C4-2B (cell line): ENCODE results near the gene SLC12A9.
"Not testable (repeated sequence)": the region's sequence is repeated elsewhere in the genome, so short reads cannot be mapped to it uniquely, and the experiment has no call there.

Experiments used
- H3K27ac ChIP-seq: fragments of 450-650 bp; 2 replicates; pipeline ENCODE4 v1.5.1; 2017
- ZFX ChIP-seq: fragments of 450-650 bp; IDR thresholded peaks from 2 replicates; pipeline ENCODE4 v1.6.1; 2017
- TF ChIP-seq, protein P1 (sequence below): fragments of 450-650 bp; conservative IDR thresholded peaks from 2 replicates; pipeline ENCODE4 v1.5.1; 2017; ENCODE audit warnings: mild to moderate bottlenecking

SLC12A9 gene, protein sequence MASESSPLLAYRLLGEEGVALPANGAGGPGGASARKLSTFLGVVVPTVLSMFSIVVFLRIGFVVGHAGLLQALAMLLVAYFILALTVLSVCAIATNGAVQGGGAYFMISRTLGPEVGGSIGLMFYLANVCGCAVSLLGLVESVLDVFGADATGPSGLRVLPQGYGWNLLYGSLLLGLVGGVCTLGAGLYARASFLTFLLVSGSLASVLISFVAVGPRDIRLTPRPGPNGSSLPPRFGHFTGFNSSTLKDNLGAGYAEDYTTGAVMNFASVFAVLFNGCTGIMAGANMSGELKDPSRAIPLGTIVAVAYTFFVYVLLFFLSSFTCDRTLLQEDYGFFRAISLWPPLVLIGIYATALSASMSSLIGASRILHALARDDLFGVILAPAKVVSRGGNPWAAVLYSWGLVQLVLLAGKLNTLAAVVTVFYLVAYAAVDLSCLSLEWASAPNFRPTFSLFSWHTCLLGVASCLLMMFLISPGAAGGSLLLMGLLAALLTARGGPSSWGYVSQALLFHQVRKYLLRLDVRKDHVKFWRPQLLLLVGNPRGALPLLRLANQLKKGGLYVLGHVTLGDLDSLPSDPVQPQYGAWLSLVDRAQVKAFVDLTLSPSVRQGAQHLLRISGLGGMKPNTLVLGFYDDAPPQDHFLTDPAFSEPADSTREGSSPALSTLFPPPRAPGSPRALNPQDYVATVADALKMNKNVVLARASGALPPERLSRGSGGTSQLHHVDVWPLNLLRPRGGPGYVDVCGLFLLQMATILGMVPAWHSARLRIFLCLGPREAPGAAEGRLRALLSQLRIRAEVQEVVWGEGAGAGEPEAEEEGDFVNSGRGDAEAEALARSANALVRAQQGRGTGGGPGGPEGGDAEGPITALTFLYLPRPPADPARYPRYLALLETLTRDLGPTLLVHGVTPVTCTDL

DNA sequence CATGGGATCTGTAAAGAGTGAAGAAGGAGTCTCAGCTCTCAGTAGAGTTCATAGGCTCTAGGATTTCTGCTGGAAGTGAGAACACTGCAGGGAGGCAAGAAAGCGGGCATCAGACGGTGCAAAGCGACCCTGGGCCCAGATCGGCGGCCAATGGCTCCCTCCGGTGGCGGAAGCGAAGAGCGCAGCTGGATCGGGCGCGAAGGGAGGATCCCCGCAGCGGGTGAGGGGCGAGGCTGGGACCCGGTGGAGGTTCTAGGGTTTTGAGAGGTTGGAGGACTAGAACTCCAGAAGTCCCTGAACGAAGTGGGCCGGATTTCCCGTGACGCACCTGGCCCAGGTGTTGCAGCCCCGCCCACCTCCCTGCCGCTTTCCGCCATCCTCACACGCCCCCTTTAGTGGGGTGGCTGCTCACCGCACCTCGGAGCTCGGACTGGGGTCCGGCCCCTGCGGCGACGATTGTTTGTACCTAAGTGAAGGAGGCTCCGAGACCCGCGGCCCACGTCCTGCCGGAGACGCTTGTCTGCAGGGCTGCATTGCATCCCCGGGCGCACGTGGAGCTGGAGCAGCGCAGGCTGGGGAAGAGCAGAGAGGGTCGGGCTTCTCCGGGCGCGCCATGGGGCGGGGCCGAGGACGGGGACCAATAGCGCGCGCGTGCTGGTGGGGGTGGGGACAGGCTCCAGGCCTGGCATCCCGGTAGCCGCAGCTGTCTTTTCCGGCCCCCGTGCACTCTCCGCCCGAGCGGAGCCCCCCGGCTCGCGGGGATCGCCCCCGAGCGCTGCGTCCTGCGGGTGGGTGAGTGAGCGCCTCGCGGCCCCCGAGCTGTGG lies at the start of gene SLC12A9:
Gene SLC12A9, plus strand, starts transcription at position 666 of the 825 bp plus-strand sequence. CDS start 1,485 bp downstream, outside the sequence.
- H3K27ac ChIP-seq = peak within 1 kb of the TSS; percentile 71
- TF ChIP-seq, protein P1, sequence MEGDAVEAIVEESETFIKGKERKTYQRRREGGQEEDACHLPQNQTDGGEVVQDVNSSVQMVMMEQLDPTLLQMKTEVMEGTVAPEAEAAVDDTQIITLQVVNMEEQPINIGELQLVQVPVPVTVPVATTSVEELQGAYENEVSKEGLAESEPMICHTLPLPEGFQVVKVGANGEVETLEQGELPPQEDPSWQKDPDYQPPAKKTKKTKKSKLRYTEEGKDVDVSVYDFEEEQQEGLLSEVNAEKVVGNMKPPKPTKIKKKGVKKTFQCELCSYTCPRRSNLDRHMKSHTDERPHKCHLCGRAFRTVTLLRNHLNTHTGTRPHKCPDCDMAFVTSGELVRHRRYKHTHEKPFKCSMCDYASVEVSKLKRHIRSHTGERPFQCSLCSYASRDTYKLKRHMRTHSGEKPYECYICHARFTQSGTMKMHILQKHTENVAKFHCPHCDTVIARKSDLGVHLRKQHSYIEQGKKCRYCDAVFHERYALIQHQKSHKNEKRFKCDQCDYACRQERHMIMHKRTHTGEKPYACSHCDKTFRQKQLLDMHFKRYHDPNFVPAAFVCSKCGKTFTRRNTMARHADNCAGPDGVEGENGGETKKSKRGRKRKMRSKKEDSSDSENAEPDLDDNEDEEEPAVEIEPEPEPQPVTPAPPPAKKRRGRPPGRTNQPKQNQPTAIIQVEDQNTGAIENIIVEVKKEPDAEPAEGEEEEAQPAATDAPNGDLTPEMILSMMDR = peak; percentile 96
- peak; percentile 41; the same call in 1 of the 2 replicates for TF ChIP-seq ZFX

DNA sequence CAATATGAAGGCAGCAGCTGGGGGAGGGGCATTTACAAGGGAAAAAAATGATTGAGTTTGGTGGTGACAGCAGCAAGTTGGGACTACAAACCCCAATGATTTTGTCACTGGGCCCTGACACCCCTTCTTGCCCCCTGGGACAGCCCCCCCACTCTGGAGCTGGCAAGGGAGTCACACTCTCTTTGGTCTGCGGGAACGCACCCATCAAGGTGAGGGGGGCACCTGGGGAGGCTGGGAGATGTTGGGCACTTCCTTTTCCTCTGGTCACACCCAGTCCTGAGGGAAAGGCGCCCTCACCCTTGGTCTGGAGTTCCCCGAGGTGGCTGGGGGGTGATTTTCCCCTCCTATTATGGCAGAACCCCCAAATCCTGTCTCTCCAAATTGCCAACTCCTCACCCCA lies 49.6 kb upstream of the SLC12A9 start:
- TF ChIP-seq, protein P1 = no peak
- TF ChIP-seq ZFX = no peak
- H3K27ac ChIP-seq = no peak overlapping the region; the same call in 1 of the 2 replicates

DNA sequence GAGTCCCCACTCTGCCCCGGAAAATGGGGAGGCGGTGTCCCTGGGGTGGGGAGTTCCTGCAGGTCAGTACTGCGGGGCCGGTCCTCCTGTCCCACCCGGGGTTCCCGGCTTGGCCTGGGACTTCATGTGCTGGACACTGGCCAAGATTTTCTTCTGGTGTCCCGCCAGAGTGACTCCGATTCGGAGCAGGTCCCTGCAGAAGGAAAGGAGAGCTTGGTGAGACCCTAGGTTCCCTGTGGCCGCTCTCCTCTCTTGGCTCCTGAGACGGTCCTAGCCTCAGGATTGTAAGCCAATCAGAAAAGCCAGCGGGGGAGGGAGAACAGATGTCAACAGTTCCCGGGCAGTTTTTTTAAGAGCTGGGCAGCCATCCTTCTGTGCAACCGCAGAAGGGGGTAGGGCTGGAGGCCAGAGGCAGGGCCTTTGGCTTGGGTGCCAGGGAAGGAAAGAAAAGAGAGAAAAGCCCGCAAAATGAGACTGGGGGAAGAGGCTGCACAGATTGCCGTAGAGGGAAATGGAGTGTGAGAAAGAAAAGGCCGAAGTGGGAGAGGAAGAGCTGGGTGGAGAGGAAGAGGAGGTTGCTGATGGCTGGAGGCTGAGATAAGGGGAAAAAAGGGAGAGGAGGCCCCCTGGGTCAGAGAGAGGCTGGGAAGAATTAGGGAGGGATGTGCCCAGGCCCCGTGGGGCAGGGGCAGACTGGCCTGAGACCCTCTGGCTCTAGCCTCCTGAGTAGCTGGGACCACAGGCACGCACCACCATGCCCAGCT lies 48.9 kb upstream of the SLC12A9 start:
- TF ChIP-seq, protein P1 = no peak
- no peak for TF ChIP-seq ZFX
- H3K27ac ChIP-seq = peak overlapping the region; percentile 3; the same call in 1 of the 2 replicates

DNA sequence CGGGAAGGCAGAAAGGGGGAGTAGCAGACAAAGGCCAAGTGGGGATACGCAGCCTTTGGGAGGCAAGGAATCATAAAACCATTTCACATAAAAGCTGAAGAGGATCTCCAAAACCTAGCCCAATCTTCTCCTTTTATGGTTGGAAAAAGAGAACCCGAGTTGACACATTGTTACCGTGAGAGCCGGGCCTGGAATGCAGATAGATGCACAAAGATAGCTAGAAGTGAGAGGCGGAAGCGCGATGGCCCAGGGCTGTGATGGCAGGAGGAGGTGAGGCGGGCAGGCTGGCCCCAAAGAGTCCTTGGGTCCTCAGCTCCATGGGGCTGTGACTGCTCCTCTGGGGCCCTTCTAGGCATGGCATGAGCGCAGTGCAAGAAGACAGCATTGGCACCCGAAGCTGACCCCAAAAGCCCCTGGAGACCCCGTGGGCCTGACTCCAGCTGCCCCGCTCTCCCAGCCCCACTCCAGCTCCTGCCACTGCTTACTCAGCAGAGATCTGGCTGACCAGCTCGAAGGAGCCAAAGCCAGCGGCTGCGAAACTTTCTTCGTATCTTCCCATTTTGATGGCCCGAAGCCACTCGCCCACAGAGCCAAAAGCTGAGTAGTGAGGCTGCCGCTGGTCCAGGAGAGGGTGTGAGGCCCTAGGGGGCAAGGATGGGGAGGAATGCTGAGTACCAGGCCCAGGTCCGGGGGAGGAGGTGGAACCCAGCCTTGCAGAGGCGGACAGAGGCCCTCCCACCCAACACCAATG lies 47.7 kb upstream of the SLC12A9 start:
- no peak for TF ChIP-seq ZFX

DNA sequence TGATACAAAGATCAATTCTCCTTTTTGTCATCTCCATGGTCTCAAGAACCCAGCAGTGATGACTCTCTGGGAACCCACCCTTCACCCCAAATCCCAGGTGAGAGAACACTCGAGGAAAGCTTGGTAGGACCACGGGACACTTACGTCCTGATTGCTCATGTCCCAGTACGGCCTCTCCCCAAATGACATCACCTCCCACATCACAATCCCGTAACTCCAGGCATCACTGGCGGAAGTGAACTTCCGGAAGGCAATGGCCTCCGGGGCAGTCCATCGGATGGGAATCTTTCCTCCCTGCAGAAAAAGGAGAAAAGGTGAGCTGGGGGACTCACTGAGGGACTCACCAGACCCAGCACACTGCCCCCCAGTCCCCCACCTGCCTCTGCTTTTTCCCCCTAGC lies 46.2 kb upstream of the SLC12A9 start:
- TF ChIP-seq, protein P1 = no peak
- TF ChIP-seq ZFX = no peak
- no peak overlapping the region for H3K27ac ChIP-seq

More for the DNA sequence above, 47.7 kb upstream of the SLC12A9 start:
- H3K27ac ChIP-seq = no peak overlapping the region

DNA sequence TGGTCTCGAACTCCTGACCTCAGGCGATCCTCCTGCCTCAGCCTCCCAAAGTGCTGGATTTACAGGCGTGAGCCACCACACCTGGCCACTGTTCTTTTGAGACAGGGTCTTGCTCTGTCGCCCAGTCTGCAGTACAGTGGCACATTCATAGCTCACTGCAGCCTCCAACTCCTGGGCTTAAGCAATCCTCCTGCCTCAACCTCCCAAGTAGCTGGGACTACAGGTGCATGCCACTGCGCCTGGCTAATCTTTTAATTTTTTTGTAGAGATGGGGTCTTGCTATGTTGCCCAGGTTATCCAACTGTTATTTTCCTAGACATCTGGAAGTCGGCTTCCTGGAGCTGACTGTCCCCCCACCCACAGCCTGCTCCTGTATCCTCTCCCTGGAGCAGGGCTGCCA lies 45.6 kb upstream of the SLC12A9 start:
- H3K27ac ChIP-seq = not testable (repeated sequence)

DNA sequence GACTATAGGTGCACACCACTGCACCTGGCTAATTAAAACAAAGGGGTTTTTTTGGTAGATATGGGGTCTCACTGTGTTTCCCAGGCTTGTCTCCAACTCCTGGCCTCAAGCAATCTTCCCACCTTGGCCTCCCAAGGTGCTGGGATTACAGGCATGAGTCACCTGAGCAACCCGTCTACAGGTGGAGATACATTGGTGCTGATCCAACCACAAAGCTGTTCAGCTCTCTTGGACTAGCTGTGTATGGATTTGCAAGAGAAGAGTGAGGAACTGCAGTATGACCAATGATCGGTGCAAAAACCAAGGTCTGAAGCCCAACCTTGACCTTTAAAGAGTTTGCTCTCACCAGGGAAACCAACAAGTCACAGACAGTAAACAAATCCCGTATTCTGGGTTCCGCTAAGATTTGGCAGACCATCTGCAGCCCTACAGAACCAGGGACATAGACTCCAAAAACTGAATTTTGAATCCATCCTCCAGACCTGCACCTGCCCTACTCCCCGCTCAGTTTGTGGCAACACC lies 44.1 kb upstream of the SLC12A9 start:
- no peak overlapping the region for H3K27ac ChIP-seq
- TF ChIP-seq ZFX = no peak
- TF ChIP-seq, protein P1 = no peak
